GM12873 (cell line): ENCODE data around the gene CDC42BPA.

ENCODE experiments used
- CTCF ChIP-seq: IDR thresholded peaks from 2 replicates; pipeline ENCODE4 v1.5.1; 2012; ENCODE audit warnings: low read depth, mild to moderate bottlenecking, moderate library complexity, low read length, control low read depth; ENCODE audit not compliant: insufficient read depth; ENCODE audit errors: missing control alignments

CDC42BPA gene

DNA sequence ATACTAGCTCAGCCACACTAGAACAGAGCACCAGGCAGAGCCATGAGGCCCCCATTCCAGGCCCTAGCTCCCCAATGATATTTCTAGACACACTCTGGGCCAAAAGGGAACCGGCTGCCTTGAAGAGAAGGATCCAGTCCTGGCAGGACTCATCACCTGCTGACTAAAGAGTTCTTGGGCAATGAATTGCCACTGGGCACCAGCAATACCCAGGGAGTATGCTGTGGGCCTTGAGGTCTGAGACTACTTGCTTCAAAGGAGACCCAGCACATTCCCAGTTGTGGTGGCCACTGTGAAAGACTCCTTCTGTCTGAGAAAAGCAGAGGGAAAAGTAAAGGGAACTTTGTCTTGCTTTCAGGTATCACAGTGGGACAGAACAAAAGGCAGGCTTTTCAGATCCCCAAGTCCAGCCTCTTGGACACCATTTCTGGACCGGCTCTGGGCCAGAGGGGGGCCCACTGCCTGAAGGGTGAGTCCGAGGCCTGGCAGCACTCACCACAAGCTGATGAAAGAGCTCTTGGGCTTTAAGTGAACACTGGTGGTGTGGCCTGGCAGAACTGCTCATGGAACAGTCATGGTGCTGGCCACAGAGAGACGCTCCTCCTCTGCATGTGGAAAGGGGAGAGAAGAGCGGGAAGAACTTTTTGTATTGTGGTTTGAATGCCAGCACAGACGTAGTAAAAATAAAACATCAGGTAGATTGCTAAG lies 72.5 kb downstream of the CDC42BPA start:
- TF ChIP-seq CTCF: no peak

GRCh38 chr1:227244339-227245118 lies 73.8 kb downstream of the CDC42BPA start:
- no peak for TF ChIP-seq CTCF

DNA sequence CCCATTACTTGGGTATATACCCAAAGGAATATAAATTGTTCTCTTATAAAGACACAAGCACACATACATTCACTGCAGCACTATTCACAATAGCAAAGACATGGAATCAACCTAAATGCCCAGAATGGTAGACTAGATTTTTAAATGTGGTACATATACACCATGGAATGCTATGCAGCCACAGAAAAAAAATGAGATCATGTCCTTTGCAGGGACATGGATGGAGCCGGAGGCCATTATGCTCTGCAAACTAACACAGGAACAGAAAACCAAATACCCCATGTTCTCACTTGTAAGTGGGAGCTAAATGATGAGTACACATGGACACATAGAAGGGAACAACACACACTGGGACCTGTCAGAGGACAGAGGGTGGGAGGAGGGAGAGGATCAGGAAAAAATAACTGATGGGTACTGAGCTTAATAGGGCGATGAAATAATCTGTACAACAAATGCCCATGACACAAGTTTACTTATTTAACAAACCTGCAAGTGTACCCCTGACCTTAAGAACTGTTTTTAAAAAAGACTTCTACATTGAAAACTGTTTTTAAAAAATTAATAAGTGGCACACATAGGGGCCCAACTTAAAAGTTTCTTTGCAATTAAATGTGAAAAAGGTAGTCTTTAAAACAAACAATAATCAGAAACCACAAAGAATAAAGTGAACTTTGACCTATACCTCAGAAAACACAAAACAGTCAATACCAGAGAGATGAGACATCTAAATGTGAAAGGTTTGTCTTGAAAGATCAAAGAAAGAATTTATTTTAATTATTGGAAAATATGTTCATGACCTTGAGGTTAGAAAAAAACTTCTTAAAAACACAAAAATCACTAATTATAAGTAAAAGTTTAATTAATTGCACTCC lies 75.2 kb downstream of the CDC42BPA start:
- TF ChIP-seq CTCF: no peak

DNA sequence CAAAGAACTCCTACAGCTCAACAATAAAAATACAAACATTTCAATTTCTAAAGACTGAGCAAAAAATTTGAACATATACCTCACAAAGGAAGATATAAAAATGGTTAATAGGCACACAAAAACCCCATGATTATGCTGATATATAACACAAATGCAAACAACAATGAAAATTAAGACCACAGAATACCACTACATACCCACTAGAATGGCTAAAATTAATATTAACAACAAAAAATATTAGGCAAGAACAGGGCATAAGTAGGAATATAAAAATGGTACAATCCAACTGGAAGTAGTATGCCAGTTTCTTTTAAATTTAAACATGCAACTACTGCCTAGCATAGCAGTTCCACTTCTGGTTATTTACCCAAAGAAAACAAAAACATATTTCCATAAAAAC lies 77.3 kb downstream of the CDC42BPA start:
- TF ChIP-seq CTCF: no peak

DNA sequence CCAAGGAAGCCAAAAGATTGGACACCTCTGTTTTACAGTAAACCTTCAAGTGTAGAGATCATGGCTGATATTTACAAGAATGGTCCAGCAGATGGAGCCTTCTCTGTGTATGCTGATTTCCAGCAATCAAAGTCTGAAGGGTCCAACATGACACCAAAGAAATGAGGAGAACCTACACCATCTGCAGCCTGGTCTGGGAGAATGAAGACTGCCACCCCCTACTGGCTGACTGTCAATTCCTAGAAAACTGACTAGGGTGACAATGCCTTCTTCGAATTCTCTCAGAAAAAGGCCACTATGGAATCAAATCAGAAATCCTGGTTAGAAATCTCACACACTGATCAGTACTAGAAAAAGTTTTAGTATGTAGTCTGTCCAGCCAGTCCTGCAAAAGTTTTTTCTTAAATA lies 83.3 kb downstream of the CDC42BPA start:
- peak; percentile 48 for TF ChIP-seq CTCF

DNA sequence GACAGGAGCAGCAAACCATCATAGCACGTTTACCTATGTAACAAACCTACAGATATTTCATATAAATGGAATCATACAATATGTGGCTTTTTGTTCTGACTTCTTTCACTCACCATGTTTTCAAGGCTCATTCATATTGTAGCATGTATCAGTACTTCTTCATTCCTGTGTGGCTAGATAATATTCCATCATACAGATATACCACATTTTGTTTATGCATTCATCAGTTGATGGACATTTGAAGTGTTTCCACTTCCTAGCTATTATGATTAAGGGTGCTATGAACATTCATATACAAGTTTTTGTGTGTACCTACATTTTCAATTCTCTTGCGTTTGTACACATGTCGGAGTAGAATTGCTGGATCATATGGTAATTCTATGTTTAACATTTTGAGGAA lies 90.1 kb downstream of the CDC42BPA start:
- no peak for TF ChIP-seq CTCF

DNA sequence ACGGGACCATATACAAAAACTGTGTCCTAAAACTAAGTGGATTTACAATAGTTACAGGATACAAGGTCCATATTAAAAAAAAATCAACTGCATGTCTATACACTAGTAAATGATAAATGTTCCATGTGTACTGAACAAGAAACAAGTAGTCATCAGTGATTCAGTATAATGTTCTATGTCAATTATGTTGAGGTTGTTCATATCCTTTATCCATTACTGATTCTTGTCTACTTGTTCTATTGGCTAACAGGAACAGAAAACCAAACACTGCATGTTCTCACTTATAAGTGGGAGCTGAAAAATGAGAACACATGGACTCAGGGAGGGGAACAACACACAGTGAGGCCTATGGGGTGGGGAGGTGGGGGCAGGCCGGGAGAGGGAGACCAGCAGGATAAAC lies 90.5 kb downstream of the CDC42BPA start:
- TF ChIP-seq CTCF: no peak
